Kidney capillary endothelial cell (primary cell): Measurements from ENCODE around the gene LRRD1.
"Not testable (repeated sequence)": the region's sequence is repeated elsewhere in the genome, so short reads cannot be mapped to it uniquely, and the experiment has no call there.

Experiments used
- DNase-seq: peaks from one replicate; pipeline ENCODE4 v3.0.0-alpha.2; 2018; ENCODE audit warnings: low spot score

The LRRD1 gene

DNA sequence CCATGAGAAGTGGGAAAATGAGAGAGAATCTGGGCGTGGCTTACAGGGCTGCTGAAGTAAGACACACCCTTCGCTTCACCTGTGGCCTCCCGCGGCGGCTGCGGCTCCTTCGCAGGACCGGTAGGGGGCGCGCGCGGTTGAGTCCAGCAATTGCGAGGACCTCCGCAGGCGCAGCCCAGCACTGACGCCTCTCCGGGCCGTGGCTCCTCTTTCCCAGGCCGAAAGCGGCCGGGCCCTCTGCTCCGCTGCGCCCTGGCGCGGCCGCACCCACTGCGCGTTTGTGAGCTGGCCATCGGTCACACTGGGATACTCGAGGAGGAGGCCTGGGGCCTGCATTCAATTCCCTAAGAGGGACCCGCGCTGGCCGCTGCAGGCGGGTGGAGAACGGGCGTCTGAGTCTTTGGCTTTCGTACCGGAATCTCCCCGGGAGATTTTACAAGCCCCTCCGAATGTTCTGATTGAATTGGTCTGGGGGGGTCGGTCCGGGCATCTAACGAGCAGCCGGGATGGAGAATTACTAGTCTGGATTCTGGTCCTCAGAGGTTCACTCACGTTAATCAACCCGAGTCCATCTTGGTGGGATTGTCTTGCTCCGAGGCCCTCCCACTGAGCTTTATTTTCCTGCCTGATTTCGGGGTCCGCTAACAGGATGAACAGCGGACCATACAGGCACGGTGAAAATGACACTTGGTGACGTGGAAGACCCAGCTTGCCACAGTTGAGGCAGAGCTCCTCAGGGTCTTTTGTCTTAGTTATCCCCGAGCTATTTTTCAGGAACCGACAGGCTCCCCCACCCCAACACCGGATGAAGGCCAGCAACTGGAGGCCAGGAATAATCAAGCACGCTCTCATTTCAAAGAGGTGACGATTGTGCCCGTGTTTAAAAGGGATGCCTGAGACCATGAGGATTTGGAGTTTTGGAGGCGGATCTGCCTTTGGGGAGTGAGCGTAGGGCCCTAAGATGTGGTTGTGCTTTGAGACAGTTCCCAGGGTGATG, at the start of gene LRRD1:
Gene LRRD1, minus strand, starts transcription at position 215 of the 997 bp plus-strand sequence. CDS start 13,940 bp downstream, outside the sequence.
- peak; percentile 70 for DNase-seq

DNA sequence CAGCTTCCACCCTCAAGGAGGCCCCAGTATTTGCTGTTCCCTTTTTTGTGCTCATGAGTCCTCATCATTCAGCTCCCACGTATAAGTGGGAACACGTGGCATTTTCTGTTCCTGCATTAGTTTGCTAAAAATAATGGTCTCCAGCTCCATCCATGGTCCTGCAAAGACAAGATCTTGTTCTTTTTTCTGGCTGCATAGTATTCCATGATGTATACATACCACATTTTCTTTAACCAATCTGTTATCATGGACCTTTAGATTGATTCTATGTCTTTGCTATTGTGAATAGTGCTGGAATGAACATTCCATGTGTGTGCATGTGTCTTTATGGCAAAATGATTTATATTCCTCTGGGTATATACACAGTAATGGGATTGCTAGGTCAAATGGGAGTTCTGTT, 49.8 kb upstream of the LRRD1 start:
- DNase-seq: no peak

DNA sequence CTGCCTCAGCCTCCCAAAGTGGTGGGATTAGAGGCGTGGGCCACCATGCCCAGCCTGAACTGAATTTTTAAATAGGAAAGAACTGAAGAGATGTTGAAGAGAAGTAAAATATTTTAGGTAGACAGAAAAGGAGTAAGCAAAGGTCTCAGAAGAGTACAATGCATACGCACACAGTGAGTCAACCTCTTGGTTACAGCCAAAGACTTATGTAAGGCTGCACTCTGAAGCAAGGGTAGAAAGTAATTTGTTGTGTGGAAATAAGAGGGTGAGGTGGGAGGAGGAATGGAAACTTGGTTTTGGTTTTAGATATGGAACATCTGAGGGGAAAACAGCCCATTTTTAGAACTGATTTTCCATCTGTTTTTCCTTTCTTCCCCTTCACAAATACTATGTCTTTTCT, 49.2 kb upstream of the LRRD1 start:
- DNase-seq: no peak

DNA sequence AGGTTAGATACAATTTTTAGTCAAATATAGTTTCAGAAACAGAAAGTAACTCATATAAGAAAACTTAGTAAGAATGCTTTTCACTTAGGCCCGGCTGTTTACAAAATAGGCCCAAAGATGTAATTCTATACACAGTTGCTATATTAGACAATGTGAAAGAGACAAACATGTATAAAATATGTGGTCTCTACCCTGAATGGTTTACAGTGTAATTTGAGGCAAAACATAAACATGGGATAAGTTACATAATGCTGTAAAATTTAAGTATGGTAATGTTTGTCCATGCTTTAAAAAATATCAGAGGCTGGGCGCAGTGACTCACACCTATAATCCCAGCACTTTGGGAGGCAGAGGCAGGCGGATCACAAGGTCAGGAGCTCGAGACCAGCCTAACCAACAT, 48.0 kb upstream of the LRRD1 start:
- DNase-seq: no peak

DNA sequence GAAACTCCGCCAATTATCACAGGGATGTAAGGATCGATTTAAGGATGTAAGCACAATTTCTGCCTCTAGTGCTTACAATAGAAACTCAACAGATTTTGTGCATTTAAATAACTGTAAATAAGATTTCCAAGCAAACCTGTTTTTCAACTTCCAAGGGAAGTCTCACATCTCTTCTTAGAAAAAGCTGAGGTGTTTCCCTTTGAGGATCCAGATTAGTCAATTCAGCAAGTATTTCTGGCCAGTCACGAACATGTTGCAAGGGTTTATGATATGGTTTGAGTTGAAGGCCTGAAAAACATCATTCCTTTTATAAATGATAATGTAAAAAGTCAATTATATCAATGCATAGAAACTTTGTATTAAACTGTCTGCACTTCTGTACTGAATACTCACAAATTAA, 42.8 kb upstream of the LRRD1 start:
- DNase-seq: no peak

DNA sequence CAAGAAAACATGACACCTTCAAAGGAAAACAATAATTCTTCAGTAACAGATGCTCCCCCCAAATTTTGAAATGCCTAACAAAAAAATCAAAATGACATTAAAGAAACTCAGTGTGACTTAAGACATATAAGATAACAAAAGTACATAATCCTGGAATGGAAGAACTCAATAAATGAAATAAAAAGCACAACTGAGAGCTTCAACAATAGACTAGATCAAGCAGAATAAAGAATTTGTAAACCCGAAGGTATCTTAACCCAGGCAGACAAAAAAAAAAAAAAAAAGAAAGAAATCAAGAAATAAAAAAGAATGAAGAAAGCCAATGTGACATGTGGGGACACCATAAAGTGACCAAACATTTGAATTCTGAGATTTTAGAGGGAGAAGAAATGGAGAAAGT, 27.7 kb upstream of the LRRD1 start:
- DNase-seq: no peak

DNA sequence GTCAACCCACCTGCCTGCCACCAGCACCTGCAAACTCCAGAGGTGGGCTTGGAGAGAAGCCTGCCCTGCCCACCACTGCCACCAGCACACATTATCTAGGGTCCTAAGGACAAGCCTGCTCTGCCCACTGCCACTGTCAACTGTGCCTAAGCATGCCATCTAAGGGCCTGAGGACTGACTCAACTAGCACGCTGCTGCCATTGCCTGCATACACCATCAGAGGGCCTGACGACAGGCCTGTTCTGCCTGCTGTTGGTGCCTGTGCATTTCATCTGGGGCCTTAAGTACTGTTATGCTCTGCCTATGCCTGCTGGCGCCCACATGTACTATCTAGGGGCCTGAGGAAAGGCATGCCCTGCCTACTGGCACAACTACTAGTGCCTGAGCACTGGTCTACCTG, 27.0 kb upstream of the LRRD1 start:
- no peak for DNase-seq

DNA sequence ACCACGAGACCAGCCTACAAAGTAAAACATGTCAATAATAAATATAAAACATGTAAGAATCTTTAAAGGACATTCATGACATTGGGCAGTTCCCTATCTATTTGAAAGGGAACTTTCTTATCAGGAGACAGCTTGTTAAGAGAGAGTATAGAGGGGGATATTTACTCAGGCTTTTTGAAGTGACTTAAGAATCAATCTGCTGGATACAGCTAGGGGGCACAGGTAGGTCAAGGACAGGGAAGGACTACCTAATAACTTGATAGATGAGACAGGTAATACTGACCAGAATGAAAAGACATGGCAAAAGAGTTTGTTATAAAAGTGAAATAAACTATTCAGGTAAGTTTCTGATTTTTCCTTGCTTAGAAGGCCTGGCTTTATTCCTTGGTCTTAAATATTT, 21.8 kb upstream of the LRRD1 start:
- DNase-seq: no peak

DNA sequence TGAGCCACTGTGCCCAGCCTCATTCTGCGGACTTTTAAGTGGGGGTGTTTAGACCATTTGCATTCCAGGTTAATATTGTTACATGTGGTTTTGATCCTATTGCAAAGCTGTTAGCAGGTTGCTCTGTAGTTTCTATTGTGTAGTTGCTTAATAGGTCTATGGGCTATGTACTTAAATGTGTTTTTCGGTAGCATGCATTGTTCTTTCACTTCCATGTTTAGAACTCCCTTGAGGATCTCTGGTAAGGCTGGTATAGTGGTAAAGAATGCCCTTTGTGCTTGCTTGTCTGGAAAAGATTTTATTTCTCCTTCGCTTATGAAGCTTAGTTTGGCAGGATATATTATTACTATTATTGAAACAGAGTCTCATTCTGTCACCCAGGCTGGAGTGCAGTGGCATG, 13.4 kb upstream of the LRRD1 start:
- DNase-seq: no peak

DNA sequence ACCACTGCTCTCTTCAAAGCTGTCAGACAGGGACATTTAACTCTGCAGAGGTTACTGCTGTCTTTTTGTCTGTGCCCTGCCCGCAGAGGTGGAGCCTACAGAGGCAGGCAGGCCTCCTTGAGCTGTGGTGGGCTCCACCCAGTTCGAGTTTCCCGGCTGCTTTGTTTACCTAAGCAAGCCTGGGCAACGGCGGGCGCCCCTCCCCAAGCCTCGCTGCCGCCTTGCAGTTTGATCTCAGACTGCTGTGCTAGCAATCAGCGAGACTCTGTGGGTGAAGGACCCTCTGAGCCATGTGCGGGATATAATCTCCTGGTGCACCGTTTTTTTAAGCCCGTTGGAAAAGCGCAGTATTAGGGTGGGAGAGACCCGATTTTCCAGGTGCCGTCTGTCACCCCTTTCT, 10.3 kb upstream of the LRRD1 start:
- not testable (repeated sequence) for DNase-seq

DNA sequence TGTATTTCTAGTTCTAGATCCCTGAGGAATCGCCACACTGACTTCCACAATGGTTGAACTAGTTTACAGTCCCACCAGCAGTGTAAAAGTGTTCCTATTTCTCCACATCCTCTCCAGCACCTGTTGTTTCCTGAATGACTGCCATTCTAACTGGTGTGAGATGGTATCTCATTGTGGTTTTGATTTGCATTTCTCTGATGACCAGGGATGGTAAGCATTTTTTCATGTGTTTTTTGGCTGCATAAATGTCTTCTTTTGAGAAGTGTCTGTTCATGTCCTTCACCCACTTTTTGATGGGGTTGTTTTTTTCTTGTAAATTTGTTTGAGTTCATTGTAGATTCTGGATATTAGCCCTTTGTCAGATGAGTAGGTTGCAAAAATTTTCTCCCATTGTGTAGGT, 5.4 kb upstream of the LRRD1 start:
- DNase-seq: not testable (repeated sequence)

DNA sequence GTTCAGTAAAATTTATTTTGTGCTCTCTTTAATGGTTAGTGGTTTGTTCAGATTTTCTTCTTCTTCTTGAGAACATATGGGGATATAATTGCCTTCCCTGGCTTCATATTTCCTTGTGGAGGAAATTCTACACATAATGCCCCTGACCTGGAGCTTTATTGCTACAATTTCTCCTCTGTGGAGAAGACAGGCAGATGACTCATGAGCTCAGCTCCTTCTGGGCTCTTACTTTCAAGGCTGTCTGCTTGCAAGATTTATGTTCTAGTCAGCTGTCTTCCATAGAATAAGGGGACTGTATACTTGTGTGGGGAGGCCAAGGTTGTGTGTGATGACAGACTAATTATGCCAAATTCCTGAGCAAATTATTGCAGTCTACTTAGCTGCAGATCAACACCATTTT, 1.6 kb downstream of the LRRD1 start:
- peak; percentile 16 for DNase-seq

DNA sequence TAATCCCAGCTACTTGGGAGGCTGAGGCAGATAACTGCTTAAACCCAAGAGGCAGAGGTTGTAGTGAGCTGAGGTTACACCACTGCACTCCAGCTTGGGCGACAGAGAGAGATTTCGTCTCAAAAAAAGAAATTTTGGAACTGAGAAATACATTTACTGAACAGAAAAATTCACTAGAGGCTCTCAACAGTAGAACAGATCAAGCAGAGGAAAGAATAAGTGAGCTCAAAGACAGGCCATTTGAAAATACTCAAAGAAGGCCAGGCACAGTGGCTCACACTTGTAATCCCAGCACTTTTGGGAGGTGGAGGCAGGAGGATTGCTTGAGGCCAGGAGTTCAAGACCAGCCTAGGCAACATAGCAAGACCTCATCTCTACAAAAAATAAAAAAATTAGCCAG, 9.4 kb downstream of the LRRD1 start:
- not testable (repeated sequence) for DNase-seq

DNA sequence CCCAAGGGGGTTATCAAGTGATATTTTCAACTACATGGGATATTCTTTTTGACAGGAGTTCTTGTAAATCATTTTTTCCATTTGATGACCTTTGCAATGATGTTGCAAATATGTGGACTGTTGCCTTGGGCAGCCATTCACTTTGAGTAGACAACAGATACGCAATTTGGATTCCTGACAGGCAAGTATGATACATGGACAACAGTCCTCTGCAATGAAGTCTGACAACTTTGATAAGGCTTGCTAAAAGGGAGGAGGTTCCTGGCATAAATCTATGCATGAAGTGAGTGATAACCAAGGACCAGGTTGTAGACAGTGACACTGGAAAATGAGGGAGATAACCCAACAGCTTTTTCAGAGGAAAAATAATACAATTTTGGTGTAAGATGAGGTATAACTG, 17.7 kb downstream of the LRRD1 start:
- DNase-seq: no peak

DNA sequence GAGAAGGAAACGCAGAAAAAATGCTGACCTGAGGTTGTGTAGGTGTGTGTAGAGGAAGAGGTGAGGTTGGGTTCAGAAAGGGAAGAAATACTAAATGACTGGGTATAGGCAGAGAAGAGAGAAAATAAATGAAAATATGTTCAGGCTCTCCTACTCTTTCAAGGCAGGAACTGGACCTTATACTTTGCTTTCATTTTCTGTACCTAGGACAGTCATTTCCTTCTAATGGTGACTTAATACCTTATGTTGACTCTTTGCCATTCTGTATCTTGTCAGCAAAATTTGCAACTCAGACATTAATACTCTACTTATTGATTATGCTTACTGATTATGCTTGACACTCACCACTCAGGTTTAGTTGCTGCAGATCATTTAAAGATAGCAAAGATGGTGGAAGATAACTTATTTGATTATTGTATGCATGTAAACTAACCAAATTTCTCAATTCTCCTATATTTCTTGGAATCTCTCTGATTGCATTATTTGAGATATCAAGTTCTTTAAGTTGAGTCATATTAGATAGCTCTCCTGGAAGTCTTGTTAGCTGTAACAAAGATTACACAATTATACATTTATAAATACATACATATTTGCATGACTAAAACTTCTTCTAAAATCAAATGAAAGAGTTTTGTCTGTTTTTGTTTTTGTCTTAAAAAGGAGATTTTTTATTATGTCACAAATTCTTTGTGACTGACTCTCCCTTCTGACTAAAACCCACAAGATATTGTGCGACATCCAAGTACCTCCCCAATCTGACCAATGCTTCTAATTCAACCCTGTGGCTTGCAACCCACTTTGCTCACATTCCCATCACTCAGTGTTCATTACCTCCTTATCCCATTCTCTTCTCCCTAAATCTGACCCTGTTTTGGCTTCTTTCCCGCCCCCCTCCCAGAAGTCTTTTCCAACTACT, 20.0 kb downstream of the LRRD1 start:
- DNase-seq: no peak

DNA sequence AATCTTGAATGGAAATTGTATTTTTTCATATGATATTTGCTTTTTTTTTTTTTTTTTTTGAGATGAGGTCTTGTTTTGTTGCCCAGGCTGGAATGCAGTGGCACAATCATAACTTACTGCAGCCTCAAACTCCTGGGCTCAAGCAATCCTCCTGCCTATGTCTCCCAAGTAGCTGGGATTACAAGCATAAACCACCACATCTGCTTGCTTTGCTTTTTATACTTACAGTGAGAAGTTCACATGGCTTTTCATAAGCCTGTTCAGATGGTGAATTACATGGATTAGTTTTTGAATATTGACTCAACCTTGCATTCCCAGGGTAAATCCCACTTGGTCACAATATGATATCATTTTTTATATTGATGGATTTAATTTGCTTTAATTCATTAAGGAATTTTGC, 22.0 kb downstream of the LRRD1 start:
- no peak for DNase-seq

DNA sequence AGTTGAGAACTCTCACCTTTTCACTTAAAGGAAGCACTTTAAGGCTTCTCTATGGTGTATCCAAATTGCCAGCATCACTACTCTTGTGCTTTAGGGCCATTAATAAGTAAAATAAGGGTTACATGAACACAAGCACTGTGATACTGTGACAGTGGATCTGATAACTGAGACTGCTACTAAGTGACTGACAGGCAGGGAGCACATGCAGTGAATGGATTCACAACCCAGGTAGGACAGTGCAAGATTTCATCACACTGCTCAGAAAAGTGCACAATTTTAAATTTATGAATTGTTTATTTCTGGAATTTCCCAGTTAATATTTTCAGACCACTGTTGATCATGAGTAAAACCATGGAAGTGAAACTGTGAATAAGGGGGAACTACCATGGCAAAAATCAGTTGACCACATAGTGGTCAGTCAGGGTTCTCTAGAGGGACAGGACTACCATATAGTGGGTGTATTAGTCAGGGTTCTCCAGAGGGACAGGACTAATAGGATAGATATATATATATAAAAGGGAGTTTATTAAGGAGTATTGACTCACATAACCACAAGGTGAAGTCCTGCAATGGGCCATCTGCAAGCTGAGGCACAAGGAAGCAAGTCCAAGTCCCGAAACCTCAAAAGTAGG, 23.7 kb downstream of the LRRD1 start:
- DNase-seq: no peak

DNA sequence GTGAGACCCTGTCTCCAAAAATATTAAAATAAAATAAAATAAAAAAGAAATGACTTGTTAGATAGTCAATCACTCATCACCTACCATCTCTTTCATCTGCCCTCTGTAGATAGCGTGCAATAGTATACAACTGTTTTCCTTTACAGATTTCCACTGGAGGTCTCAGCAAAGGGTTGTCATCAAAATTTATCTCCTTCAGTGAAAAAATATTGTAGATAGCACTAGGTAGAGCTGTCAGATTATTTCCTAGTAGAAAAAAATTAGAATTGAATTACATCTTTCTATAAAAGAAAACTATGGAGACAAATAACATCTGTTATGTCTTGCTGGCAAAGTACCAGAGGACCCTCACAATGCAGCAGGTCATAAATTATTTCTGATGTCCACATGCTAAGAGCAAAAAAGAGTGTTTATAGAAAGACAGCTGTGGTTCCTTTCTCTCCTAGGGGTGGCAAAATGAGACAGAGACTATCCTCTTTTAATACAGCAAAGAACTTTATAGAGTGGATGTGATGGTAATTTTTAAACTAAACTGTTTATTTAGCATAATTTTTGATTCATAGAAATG, 28.4 kb downstream of the LRRD1 start:
- DNase-seq: no peak

DNA sequence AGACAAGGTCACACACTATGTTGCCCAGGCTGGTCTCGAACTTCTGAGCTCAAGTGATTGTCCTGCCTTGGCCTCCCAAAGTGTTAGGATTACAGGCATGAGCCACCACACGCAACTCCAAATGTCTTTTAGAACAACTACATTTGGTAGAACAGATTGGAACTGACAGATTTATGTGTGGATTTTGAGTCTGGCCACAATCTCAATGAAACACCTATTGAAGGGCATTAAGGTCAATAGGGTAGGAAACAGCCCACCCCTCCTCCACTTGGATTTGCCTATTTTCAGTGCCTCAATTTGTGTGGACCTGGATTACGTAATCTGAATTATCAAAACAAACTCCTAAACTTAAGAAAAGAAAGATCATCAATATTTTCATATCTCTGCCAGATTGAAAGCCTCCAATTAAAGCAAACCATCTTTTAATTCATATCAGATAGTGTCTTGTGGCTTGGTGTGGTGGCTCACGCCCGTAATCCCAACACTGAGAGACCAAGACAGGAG, 29.2 kb downstream of the LRRD1 start:
- DNase-seq: no peak

DNA sequence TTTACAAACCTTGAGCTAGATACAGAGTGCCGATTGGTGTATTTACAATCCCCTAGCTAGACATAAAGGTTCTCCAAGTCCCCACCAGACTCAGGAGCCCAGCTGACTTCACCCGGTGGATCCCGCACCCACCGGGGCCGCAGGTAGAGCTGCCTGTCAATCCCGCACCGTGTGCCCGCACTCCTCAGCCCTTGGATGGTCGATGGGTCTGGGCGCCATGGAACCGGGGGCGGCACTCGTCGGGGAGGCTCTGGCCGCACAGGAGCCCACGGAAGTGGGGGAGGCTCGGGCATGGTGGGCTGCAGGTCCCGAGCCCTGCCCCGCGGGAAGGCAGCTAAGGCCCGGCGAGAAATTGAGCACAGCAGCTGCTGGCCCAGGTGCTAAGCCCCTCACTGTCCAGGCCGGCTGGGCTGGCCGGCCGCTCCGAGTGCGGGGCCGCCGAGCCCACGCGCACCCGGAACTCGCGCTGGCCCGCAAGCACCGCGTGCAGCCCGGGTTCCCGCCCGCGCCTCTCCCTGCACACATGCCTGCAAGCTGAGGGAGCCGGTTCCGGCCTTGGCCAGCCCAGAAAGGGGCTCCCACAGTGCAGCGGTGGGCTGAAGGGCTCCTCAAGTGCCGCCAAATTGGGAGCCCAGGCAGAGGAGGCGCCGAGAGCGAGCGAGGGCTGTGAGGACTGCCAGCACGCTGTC, 35.6 kb downstream of the LRRD1 start:
- not testable (repeated sequence) for DNase-seq

DNA sequence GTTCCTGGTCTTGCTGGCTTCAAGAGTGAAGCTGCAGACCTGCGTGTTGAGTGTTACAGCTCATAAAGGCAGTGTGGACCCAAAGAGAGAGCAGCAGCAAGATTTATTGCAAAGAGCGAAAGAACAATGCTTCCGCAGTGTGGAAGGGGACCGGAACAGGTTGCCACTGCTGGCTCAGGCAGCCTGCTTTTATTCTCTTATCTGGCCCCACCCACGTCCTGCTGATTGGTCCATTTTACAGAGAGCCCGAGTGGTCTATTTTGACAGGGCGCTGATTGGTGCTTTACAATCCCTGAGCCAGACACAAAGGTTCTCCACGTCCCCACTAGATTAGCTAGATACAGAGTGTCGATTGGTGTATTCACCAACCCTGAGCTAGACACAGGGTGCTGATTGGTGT, 36.2 kb downstream of the LRRD1 start:
- not testable (repeated sequence) for DNase-seq
